Upper lobe of left lung (tissue), 6 donors: ENCODE results near the gene RABEPK. TPM values are rescaled to one million over a fixed set of nuclear protein-coding genes. Genes with fewer than 3 reads are reported as not detected.
"Not testable (repeated sequence)": the region's sequence is repeated elsewhere in the genome, so short reads cannot be mapped to it uniquely, and the experiment has no call there.

Experiments
- ATAC-seq, 2 donors: fragments of 200-7000 bp; cut with Tn5 transposase; one replicate each; pipeline ENCODE4 v1.9.1; 2022; ENCODE audit warnings: mild to moderate bottlenecking in 2 of 2, moderate library complexity in 2 of 2; ENCODE audit not compliant: low FRiP score in 2 of 2
- DNase-seq, 2 donors: peaks; one replicate each; pipeline ENCODE4 v3.0.0-alpha.2; 2019 to 2020
- H3K27ac ChIP-seq, 4 donors: fragments of 200-600 bp; sonication (generic); one replicate each; pipeline ENCODE4 v1.5.1; 2016 to 2019
- H3K27me3 ChIP-seq, 4 donors: fragments of 200-600 bp; sonication (generic); one replicate each; pipeline ENCODE4 v1.5.1; 2017 to 2019
- H3K36me3 ChIP-seq, 4 donors: fragments of 200-600 bp; sonication (generic); one replicate each; pipeline ENCODE4 v1.5.1; 2016 to 2019
- H3K4me1 ChIP-seq, 4 donors: fragments of 200-600 bp; sonication (generic); one replicate each; pipeline ENCODE4 v1.5.1; 2018 to 2019
- H3K4me3 ChIP-seq, 4 donors: fragments of 200-600 bp; sonication (generic); one replicate each; pipeline ENCODE4 v1.5.1; 2017 to 2019; ENCODE audit warnings: mild to moderate bottlenecking in 2 of 4, moderate library complexity in 1 of 4
- H3K9me3 ChIP-seq, 4 donors: fragments of 200-600 bp; sonication (generic); one replicate each; pipeline ENCODE4 v1.5.1; 2018 to 2019
- EP300 ChIP-seq, 4 donors: sonication (generic); formaldehyde crosslinking; IDR thresholded peaks; one replicate each; pipeline ENCODE4 v1.5.1; 2017; ENCODE audit warnings: antibody characterized with exemption in 4 of 4, control low read depth in 2 of 4
- POLR2A ChIP-seq, 4 donors: fragments of 450-650 bp; IDR thresholded peaks; one replicate each; pipeline ENCODE4 v1.5.1; 2016 to 2017; ENCODE audit warnings: antibody characterized with exemption in 4 of 4, mild to moderate bottlenecking in 2 of 4
- POLR2AphosphoS5 ChIP-seq, 2 donors: sonication (generic); formaldehyde crosslinking; IDR thresholded peaks; one replicate each; pipeline ENCODE4 v1.5.1; 2017; ENCODE audit warnings: antibody characterized with exemption in 2 of 2
- WGBS, 2 donors: methylation state at CpG; one replicate each; pipeline ENCODE4 v1.1.5; 2017 to 2018; 5-methylcytosine and 5-hydroxymethylcytosine counted together
- total RNA-seq, 6 donors: library from RNA; depleted of rRNA in 4 of 6; stranded (reverse); fragments of >200 nt in 4 of 6; gene quantifications; one replicate each; pipeline versions ENCODE4 v1.1.0 to v1.2.1, GENCODE V29; 2016 to 2021
- TF ChIP-seq, protein P1 (sequence below), 6 experiments: fragments of 450-650 bp in 4 of 6; fragments of 200-600 bp in 2 of 6; sonication (generic) in 2 of 6; IDR thresholded peaks; one replicate each; pipeline ENCODE4 v1.5.1; 2016 to 2019; ENCODE audit warnings: antibody characterized with exemption in 6 of 6
- donor health status: DM: no; HTN: no; CAD: no; lungs with moderate emphysema.
- donor health status: DM: no; HTN: yes; CAD: no; lungs with severe emphysema.

Gene RABEPK
- total RNA-seq, 6 donors from 2014 or later: 4.9 to 16.6 (median 12.7) TPM

DNA sequence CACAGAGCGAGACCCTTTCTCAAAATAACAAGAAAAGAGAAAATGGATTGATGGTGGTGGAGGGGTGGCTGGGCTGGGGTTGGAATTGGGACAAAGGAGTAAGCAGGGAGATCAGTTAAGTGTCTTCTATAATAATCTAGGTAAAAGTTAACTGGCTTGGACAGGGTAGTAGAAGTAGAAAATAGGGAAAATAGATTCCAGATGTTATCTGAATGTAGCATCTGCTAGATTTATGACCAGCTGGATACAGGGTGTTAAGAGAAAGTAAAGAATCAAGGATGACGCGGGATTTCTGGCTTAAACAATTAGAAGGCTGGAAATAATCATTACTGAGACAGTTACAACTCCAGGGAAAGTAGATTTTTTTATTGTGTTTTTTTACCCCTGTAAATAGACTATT lies 23.7 kb upstream of the RABEPK start:
- 82 to 95% methylated on average over 3 of the region's 3 CpGs for WGBS, 2 donors
- H3K36me3 ChIP-seq: peaks cover 0 to 7% (median 0%) of the 10 kb centered on the region in 4 donors
- no peaks in the 10 kb centered on the region for H3K9me3 ChIP-seq
- DNase-seq (no peak), ATAC-seq (peak in 1 of 2 donors; percentile 56)
- no peaks in the 10 kb centered on the region for H3K27me3 ChIP-seq
- no peak overlapping the region for H3K4me3 ChIP-seq
- H3K4me1 ChIP-seq: peaks cover 10 to 33% (median 22%) of the 10 kb centered on the region in 4 donors
- TF ChIP-seq POLR2A (IDR thresholded peaks at IDR 0.05): no peak
- TF ChIP-seq, protein P1, sequence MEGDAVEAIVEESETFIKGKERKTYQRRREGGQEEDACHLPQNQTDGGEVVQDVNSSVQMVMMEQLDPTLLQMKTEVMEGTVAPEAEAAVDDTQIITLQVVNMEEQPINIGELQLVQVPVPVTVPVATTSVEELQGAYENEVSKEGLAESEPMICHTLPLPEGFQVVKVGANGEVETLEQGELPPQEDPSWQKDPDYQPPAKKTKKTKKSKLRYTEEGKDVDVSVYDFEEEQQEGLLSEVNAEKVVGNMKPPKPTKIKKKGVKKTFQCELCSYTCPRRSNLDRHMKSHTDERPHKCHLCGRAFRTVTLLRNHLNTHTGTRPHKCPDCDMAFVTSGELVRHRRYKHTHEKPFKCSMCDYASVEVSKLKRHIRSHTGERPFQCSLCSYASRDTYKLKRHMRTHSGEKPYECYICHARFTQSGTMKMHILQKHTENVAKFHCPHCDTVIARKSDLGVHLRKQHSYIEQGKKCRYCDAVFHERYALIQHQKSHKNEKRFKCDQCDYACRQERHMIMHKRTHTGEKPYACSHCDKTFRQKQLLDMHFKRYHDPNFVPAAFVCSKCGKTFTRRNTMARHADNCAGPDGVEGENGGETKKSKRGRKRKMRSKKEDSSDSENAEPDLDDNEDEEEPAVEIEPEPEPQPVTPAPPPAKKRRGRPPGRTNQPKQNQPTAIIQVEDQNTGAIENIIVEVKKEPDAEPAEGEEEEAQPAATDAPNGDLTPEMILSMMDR (IDR thresholded peaks at IDR 0.05): no peak
- TF ChIP-seq EP300 (IDR thresholded peaks at IDR 0.05): no peak
- no peak for TF ChIP-seq POLR2AphosphoS5 (IDR thresholded peaks at IDR 0.05)
- H3K27ac ChIP-seq: no peak overlapping the region

DNA sequence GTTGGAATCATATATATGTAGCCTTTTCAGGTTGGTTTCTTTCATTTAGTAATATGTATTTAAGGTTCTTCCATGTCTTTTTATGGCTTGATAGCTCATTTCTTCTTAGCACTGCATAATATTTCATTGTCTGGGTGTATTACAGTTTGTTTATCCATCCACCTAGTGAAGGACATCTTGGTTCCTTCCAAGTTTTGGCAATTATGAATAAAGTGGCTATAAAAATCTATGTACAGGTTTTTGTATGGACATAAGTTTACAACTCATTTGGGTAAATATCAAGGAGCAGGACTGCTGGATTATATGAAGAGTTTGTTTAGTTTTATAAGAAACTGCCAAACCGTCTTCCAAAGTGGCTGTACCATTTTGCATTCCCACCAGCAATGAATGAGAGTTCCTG lies 22.5 kb upstream of the RABEPK start:
- H3K4me1 ChIP-seq: peaks cover 2 to 31% (median 11%) of the 10 kb centered on the region in 4 donors
- H3K27me3 ChIP-seq: no peaks in the 10 kb centered on the region
- H3K36me3 ChIP-seq: peaks cover 0 to 7% (median 0%) of the 10 kb centered on the region in 4 donors
- H3K27ac ChIP-seq: no peak overlapping the region
- DNase-seq: no peak
- 96 to 100% methylated on average over 1 of the region's 1 CpG for WGBS, 2 donors
- H3K9me3 ChIP-seq: no peaks in the 10 kb centered on the region
- no peak for TF ChIP-seq POLR2A (IDR thresholded peaks at IDR 0.05)
- TF ChIP-seq EP300 (IDR thresholded peaks at IDR 0.05): no peak
- TF ChIP-seq POLR2AphosphoS5 (IDR thresholded peaks at IDR 0.05): no peak
- TF ChIP-seq, protein P1 (IDR thresholded peaks at IDR 0.05): no peak
- no peak overlapping the region for H3K4me3 ChIP-seq
- ATAC-seq: no peak

DNA sequence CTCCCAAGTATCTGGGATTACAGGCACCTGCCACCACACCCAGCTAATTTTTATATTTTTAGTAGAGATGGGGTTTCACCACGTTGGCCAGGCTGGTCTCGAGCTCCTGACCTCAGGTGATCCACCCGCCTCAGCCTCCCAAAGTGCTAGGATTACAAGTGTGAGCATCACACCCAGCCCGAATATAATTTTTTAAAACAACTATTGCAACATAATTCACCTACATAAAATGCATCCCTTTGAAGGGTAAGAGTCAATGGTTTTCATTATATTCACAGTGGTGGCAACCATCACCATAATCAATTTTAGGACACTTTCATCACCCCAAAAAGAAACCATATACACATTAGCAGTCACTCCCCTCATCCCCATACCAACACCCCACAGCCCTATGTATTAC lies 20.6 kb upstream of the RABEPK start:
- H3K4me1 ChIP-seq: peaks cover 13 to 32% (median 15%) of the 10 kb centered on the region in 4 donors
- H3K9me3 ChIP-seq, H3K27me3 ChIP-seq, ATAC-seq, H3K36me3 ChIP-seq, H3K27ac ChIP-seq, H3K4me3 ChIP-seq, DNase-seq: not testable (repeated sequence)
- 91 to 95% methylated on average over 4 of the region's 4 CpGs for WGBS, 2 donors

DNA sequence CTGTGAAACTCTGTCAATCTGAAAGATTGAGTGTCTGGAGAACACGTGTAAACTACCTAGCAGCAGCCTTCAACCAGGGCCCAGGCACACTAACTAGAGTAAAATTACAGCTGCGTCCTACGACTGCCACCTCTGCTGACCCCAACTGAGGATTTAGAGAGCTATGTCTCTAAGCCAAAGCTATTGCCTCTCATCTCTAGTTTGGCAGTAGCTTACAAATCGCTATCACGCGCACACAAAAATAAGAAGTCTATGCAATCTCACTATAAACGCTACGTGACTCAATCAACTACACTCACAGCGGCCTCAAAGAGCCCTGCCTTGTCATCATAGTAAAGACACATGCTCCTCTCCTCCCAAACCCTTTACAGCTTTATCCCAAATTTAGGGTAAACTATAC lies 19.5 kb upstream of the RABEPK start:
- peaks cover 13 to 41% (median 15%) of the 10 kb centered on the region in 4 donors for H3K4me1 ChIP-seq
- ATAC-seq (no peak), DNase-seq (no peak)
- H3K27me3 ChIP-seq: no peaks in the 10 kb centered on the region
- H3K9me3 ChIP-seq: no peaks in the 10 kb centered on the region
- no peak overlapping the region for H3K4me3 ChIP-seq
- 84 to 90% methylated on average over 9 of the region's 9 CpGs for WGBS, 2 donors
- peaks cover 0 to 5% (median 0%) of the 10 kb centered on the region in 4 donors for H3K36me3 ChIP-seq
- no peak overlapping the region for H3K27ac ChIP-seq
- TF ChIP-seq, protein P1 (IDR thresholded peaks at IDR 0.05): no peak
- TF ChIP-seq POLR2A (IDR thresholded peaks at IDR 0.05): no peak
- TF ChIP-seq POLR2AphosphoS5 (IDR thresholded peaks at IDR 0.05): no peak
- no peak for TF ChIP-seq EP300 (IDR thresholded peaks at IDR 0.05)

DNA sequence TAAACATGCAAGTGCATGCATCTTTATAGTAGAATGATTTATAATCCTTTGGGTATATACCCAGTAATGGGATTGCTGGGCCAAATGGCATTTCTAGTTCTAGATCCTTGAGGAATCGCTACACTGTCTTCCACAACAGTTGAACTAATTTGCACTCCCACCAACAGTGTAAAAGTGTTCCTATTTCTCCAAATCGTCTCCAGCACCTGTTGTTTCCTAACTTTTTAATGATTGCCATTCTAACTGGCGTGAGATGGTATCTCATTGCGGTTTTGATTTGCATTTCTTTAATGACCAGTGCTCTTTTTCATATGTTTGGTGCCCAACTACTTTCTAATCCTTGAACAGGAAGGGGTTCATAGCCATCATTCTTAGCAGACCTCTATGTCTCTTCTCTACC lies 18.6 kb upstream of the RABEPK start:
- H3K9me3 ChIP-seq, DNase-seq, ATAC-seq, H3K4me3 ChIP-seq, H3K27me3 ChIP-seq, H3K36me3 ChIP-seq, H3K27ac ChIP-seq: not testable (repeated sequence)
- WGBS, 2 donors: 97% methylated on average over 4 of the region's 4 CpGs
- H3K4me1 ChIP-seq: peaks cover 16 to 48% (median 17%) of the 10 kb centered on the region in 4 donors

DNA sequence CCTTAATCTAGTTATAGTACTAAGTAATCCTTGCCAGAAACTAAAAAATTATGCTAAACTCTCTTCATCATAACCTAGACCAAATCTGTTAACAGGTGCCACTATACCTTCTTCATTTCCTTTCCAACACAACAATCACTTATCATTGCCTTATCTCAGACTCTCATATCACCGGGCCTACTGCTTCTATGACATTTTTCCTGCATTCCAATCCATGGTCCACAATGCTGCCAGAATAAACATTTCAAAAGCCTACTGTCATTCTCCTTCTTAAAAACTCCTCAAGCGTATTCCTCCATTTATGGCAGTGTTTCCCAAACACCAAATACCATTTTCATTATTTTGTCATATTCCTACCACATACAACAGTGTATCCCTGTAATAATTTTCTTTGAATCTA lies 17.3 kb upstream of the RABEPK start:
- no peaks in the 10 kb centered on the region for H3K9me3 ChIP-seq
- no peak for DNase-seq
- no peak overlapping the region for H3K4me3 ChIP-seq
- no peak for TF ChIP-seq EP300 (IDR thresholded peaks at IDR 0.05)
- TF ChIP-seq POLR2AphosphoS5 (IDR thresholded peaks at IDR 0.05): no peak
- no peak for TF ChIP-seq POLR2A (IDR thresholded peaks at IDR 0.05)
- TF ChIP-seq, protein P1 (IDR thresholded peaks at IDR 0.05): no peak
- H3K27ac ChIP-seq: peak overlapping the region in 2 of 4 donors; percentile 16 to 17
- peaks cover 0 to 5% (median 0%) of the 10 kb centered on the region in 4 donors for H3K36me3 ChIP-seq
- ATAC-seq: no peak
- H3K27me3 ChIP-seq: no peaks in the 10 kb centered on the region
- H3K4me1 ChIP-seq: peaks cover 23 to 61% (median 28%) of the 10 kb centered on the region in 4 donors
- 32 to 39% methylated on average over 2 of the region's 2 CpGs for WGBS, 2 donors
